Measurements from ENCODE around the gene TCIRG1.

Gene TCIRG1

DNA sequence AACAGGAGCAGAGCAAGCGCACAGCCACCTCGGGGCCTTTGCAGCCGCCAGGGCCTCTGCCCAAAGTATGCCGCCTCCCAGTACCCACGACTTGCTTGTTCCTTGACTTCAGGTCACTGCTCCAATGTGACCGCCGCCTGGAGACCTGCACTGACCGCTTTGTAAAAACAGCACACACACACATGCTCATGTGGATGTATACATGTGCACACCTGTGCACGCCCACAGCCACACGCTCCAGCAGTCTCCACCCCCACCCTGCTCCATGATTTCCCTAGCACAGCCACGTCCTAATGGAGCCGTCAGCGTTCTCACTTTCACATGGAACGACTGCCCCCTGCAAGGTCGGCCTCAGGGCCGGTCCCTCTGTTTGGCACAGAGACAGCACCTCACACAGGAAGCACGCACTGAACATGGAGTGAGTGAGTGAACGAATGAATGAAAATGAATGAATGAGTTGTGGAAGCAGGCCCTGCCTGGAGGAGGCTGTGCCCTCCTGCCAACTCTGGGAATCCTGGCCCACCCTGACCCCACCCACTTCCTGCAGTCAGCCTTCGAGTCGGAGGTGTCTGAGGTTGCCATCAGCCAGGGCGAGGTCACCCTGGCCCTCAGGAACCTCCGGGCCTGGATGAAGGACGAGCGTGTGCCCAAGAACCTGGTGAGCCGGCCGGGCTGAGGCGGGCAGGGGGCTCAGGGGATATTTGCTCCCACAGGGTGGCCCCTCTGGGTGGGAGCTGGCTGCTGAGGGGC is 20.7 kb upstream of the TCIRG1 start:
- DNase-seq (ENCODE audit: low spot score): no peak

DNA sequence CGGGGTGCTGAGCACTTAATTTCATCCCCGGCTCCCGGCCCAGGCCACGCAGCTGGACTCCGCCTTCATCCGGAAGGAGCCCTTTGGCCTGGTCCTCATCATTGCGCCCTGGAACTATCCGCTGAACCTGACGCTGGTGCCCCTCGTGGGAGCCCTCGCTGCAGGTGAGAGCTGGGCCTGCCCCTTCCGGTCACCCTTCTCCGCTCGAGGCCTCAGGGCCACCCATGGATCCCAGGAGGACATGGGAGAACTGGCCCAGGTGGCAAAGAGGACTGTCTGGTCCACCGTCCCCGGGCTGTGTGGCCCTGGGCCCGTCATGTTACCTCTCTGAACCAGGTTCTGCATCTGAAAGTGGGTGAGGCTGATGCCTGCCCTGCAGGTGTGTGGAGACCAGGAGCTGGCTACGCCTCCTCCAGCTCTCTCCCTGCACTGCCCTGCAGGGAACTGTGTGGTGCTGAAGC is 20.1 kb upstream of the TCIRG1 start:
- no peak for DNase-seq (ENCODE audit: low spot score)

DNA sequence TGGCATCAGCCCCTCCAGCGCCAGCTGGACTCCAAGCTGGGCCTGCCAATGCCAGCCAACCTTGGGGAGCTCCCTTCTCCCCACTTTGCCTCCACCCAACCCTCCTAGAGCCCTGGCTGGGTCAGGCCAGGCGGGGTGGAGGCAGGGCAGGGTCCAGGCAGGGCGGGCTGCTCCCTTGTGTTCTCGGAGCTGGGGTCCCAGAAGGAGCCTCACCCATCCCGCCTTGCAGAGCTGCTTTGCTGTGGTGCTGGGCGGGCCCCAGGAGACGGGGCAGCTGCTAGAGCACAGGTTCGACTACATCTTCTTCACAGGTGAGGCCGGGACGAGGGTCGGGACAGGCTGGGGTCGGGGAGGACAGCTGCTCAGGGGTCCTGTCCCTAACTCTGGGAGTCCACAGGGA is 19.3 kb upstream of the TCIRG1 start:
- DNase-seq (ENCODE audit: low spot score): no peak

DNA sequence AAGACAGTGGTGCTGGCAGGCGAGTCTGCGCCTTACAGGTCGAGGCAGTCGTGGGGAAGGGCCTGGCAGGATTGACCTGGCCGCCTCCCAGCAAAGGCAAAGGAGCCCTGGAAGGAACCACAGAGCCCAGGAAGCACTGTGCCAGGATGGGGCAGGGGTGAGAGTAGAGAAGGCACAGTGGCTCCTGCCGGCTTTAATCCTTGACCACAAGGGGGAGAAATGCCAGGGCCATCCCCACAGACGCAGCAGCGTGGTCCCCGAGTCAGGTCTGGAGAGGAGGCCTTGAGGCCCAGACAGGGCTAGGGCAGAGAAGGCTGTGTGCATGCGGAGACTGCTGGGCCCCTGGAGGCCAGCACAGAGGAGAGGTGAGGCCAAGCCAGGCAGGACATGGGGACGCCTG is 18.2 kb upstream of the TCIRG1 start:
- no peak for DNase-seq (ENCODE audit: low spot score)

DNA sequence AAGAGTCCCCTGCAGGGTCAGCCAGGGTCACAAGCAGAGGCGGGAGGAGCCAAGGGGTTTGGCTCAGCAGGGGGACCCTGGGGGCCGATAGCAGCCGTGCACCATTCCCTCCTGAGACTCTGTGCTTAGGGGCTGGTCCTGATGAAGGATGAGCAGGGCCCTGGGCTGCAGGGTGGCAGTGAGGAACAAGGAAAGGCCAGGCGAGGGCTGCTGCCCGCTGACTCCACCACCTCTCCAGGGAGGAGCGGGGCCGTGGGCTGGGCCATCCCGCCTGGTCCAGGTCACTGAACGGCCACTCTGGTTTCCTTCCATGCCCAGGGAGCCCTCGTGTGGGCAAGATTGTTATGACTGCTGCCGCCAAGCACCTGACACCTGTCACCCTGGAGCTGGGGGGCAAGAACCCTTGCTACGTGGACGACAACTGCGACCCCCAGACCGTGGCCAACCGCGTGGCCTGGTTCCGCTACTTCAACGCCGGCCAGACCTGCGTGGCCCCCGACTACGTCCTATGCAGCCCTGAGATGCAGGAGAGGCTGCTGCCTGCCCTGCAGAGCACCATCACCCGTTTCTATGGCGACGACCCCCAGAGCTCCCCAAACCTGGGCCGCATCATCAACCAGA is 17.5 kb upstream of the TCIRG1 start:
- DNase-seq (ENCODE audit: low spot score): no peak

DNA sequence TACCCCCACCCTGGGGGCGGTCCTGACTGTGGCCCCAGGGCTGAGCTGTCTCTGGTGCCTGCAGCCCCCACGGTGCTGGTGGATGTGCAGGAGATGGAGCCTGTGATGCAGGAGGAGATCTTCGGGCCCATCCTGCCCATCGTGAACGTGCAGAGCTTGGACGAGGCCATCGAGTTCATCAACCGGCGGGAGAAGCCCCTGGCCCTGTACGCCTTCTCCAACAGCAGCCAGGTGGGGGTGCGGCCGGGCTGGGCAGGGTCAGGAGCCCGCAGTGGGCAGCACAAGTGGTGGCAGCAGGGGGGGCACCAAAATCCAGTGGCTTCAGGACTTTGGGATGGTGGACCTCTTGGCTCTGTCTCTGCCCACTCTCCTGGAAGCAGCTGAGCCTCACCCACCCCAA is 16.3 kb upstream of the TCIRG1 start:
- DNase-seq (ENCODE audit: low spot score): no peak

DNA sequence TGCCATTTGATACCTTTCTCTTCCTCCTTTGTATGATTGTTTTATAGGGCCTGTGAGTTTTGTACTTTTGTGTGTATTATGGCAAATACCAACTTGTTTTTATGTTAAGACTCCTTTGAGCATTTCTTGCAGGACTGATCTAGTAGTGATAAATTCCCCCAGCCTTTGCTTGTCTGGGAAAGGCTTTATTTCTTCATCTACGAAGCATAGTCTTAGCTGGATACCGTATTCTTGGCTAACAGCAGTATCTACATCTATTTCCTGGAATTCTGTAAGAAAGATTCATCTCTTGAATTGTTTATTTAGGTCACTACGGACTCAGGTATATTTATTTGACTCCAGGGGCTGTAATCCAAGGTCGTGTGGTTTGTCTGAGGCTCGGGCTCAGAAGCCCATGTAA is 14.3 kb upstream of the TCIRG1 start:
- no peak for DNase-seq (ENCODE audit: low spot score)

DNA sequence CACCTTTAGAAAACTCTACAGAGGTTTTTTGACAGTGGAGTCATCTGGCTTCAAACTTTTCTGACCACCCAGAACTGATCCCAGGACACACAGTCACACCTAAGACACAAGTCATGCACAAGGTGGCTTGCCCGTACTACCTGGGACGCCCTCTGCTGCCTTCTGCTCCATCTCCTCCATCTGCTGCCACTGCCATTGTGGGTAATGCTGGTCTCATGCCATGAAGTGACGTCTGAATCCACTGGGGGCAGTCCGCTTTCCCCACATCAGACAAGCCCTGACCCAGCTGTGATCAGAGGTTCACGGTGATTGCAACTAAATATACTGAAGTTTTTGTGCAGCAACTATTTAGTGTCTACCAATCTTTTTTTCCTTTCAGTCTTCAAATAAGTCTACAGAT is 13.8 kb upstream of the TCIRG1 start:
- no peak for DNase-seq (ENCODE audit: low spot score)

DNA sequence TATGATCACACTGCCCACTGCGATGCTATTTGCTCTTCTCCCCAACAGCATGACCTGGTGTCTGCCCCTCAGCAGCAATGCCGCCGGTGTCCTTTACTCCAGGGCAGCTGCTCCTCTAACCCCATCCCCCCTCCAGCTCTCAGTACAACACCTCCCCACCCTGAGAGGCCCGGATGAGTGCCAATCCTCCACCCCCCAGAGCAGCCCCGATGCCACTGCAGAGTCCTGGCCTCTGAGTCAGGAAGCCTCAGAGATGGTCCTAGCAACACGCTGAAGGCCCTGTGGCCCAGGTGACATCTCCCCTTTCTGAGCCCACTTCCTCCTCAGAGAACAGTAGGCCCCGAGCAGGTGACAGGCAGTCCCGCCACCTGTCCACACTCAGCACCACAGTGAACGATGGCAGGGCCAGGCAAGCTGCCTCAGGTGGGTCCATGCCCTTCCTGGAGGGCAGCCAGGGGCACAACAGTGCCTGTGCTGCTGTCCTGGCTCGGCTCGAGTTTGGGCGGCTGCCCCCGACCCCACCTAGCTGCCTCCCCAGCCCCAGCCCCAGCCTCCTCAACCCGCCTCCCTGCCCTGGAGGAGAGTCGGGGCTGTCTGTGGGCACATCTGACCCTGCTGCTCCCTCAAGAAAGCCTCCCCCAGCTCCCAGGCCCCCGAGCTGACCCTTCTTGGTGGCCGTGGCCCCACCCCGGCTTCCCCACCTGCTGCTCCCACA is 12.3 kb upstream of the TCIRG1 start:
- DNase-seq (ENCODE audit: low spot score): no peak

DNA sequence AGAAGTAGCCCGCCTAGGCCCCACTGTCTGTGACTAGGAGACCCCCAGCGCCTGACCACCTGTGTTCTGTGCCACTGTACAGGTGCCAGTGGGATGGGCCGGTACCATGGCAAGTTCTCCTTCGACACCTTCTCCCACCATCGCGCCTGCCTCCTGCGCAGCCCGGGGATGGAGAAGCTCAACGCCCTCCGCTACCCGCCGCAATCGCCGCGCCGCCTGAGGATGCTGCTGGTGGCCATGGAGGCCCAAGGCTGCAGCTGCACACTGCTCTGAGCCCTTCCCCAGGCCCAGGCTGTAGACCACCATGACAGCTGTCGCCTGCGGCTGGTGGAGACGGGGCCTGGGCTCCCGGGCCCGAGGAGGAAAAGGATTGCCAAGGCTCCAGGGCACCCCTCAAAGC is 11.2 kb upstream of the TCIRG1 start:
- no peak for DNase-seq (ENCODE audit: low spot score)

DNA sequence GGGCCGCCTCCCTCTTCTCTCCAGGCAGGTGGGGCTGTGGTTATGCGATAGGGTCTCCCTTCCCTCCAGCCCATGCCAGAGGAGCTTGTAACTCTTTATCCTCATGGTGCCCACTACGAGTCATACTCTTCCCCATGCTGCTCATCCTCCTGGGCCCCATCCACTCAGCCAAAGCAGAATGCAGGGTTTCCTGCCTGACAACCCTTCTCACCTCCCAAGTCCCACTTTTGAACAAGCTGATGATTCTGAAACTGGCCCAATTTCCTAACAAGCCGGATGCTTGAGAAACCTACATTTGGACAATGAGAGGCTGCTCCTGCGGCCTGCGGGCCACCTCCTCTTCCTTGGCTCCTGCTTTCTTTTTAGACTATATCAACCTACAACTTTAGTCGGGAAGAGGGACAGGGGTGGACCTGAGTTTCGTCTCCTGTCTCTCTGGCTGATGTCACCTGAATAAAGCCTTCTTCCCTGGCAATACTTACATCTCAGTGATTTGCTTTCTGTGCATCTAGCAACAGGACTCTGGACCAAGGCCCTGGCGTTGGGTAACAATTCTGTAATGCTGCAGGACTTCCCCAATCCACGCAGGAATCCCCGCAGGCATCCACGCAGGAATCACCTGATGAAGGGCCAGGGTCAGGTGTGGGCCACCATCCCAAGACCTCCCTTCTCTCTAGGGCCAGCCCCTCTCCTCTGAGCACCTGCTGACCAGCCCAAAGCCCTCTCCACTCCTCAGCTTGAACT is 9.9 kb upstream of the TCIRG1 start:
- DNase-seq (ENCODE audit: low spot score): no peak

DNA sequence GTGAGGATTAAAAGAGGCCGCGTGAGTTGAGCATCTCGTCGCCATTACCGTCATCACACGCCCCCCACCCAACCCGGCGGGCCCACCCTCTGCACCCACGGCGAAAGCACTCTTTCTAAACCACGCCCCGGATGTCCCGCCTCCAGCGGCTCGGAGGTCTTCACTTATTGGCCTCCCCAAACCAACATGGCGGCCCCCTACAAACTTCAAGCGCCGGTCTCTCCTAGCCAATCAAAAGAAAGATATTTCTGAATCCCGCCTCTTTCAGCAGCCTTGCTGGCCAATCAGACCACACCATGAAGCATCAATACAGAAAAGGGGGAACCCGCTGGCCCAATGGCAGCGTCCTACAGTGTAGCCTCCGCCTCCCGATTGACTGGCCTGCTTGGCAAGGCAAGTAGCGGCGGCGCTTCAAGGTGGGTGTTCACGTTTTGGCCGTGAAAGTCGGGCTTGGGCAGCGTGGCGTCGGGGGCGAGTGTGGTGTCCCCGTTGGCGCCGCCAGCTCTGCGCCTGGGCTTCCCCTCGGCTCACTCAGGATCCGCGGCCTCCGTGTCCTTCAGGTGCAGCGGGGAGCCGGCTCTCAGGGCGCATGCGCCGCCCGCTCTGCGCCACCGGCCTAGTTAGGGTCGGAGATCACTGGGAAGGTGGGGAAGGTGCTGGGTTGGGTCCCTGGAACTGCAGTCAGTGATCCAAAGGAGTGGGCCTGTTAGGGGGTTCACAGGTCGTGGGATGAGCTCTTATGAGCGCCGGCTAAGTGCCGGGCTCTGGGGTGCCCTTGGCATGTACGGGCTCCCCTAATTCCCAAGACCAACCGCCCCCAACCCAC is 8.3 kb upstream of the TCIRG1 start, which contains the start of gene NDUFS8:
Gene NDUFS8 (plus strand): TSS at position 364 of the 826 bp plus-strand sequence. CDS start 1,471 bp downstream, outside the sequence.
- peak; percentile 100 for DNase-seq (ENCODE audit: low spot score)

DNA sequence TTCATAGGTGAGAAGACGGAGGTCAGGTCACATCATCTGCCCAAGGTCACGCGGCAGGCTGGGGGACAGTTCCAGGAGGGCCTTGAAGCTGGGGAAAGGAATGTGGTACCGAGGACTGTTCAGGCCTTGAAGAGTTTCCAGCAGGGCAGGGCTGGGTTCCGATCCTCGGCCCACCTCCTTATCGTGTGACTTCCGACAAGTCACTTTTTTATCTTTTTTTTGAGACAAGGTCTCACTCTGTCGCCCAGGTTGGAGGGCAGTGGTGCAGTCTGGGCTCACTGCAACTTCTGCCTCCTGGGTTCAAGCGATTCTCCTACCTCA is 7.7 kb upstream of the TCIRG1 start:
- DNase-seq (ENCODE audit: low spot score): no peak

DNA sequence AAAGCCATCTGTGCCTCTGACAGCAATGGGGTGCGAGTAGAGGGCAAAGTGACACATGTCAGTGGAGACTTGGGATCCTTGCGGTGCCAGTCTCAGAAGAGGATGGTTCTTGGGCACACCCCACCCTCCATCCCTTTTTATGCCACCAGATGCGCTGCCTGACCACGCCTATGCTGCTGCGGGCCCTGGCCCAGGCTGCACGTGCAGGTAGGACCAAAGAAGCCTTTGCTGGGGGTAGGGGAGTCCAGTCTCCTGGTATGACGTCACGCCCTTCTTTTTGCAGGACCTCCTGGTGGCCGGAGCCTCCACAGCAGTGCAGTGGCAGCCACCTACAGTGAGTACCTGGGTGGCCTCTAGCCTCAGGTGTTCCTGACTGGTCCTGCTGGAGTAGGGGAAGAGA is 6.8 kb upstream of the TCIRG1 start:
- DNase-seq (ENCODE audit: low spot score): no peak

DNA sequence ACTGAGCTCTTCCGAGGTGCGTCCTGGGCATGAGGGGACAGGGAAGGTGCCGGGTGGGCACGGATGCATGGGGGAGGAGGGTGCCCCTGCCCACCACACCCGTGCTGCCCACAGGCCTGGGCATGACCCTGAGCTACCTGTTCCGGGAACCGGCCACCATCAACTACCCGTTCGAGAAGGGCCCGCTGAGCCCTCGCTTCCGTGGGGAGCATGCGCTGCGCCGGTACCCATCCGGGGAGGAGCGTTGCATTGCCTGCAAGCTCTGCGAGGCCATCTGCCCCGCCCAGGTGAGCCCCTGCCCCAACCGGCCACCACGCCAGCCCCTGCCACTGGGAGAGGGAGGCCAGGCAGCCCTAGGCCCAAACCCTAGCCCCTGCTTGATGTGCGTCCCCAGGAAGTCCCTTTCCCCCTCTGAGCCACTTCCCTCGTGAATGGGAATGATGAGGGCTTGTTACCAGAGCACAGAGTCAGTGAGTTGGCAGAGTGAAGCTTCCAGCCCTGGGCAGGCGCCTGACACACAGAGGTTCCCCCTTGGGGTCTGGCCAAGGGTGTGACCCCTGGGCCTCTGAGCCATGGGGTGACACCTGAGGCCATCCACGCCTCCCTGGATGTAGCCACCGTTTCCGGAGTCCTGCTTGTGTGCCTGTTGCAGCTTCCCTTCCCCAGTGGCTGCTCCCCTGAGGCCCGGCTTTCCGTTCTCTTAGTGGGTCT is 5.7 kb upstream of the TCIRG1 start:
- DNase-seq (ENCODE audit: low spot score): no peak

DNA sequence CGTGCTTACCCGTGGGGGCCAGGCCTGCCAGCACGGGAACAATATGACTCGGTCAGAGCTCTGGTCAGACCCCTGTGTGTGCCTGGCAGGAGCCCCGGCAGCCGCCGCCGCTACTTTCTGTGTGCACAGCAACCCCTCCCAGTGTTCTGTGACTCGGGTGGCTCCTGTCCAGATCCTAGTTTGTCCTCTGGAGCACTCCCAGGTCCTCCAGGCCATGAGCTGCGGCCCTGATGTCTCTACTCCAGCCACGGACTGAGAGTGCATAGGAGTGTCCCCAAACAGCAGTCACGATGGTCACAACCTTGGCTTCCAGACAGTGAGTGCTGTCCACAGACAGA is 5.1 kb upstream of the TCIRG1 start:
- no peak for DNase-seq (ENCODE audit: low spot score)

DNA sequence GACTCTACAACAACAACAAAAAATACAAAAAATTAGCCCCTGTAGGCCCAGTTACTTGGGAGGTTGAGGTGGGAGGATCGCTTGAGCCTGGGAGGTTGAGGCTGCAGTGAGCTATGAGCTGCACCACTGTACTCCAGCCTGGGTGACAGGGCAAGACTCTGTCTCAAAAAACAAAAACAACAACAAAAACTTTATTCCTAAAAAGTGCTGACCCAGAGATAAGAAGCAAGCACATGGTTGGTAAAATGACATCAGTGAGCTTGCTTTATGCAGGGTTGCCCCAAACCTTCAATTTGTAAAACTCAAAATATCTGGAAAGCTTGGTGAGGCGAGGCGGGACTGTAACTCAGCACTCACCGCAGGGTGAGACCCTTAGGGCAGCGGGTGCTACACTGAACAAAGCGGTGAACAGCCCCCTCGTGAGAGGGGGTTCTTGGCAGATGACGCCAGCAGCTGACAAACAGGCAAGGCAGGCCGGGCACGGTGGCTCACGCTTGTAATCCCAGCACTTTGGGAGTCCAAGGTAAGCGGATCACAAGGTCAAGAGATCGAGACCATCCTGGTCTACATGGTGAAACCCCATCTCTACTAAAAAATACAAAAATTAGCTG is 3.5 kb upstream of the TCIRG1 start:
- no peak for DNase-seq (ENCODE audit: low spot score)

DNA sequence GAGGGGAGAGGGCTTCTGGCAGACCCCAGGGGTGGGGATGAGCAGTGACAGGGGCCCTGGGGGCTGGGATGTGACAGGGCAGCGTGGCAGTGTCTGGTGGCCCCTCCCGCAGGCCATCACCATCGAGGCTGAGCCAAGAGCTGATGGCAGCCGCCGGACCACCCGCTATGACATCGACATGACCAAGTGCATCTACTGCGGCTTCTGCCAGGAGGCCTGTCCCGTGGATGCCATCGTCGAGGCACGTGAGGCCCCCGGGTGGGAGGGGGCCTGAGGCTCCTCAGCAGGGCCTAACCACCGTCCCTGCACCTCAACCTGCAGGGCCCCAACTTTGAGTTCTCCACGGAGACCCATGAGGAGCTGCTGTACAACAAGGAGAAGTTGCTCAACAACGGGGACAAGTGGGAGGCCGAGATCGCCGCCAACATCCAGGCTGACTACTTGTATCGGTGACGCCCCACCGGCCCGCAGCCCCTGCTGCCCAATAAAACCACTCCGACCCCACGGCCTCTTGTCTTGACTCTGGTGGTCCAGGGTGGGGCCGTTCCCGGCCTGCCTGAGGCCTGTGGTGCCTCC is 2.6 kb upstream of the TCIRG1 start:
- DNase-seq (ENCODE audit: low spot score): no peak

DNA sequence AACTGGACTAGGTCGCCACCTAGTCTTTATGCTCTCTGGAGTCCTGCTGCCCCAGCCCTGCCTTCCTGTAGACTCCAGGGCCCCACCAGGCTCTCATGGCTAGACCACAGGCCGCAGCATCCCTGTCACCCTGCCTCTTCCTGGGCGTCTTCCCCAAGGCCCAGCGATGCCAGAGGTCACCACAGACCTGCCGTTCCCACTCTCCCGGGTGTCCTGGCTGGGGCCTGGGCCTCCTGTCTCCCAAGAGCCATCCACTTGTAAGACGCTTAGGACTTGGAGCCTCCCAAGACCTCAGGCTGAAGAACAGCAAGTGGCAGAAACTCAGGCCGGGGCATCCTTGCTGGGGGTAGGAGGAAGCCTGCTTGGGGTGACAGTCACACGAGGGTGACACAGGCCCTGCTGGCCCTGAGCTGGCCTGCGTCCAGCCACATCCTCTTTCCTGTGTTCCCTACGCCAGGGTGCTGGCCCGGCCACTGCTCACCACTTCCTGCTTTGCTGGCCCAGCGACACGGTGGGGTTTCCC is 2.0 kb upstream of the TCIRG1 start:
- DNase-seq (ENCODE audit: low spot score): no peak
